Measurements from ENCODE around the gene ST3GAL4. TPM values are rescaled to one million over a fixed set of nuclear protein-coding genes. Genes with fewer than 3 reads are reported as not detected.
A peak's percentile ranks its signal among the peaks of the same experiment; 100 is the strongest.
"Not testable (repeated sequence)": the region's sequence is repeated elsewhere in the genome, so short reads cannot be mapped to it uniquely, and the experiment has no call there.

Gene ST3GAL4
- total RNA-seq, 1 experiment from 2014 or later, result 39.6 TPM

GRCh38 chr11:126346586-126346940 is 8.9 kb upstream of the ST3GAL4 start:
- no peak overlapping the region for H3K27ac ChIP-seq
- H3K9me3 ChIP-seq (replicated peaks), result no peaks in the 10 kb centered on the region
- no peaks in the 10 kb centered on the region for H3K27me3 ChIP-seq
- no peak overlapping the region for H3K4me3 ChIP-seq
- peaks cover 11% of the 10 kb centered on the region for H3K4me1 ChIP-seq
- DNase-seq, result no peak
- H3K36me3 ChIP-seq, result peaks cover 4% of the 10 kb centered on the region; the same call in 1 of the 2 replicates

- H3K27ac ChIP-seq; H3K9me3 ChIP-seq (replicated peaks); H3K36me3 ChIP-seq; H3K4me3 ChIP-seq; H3K4me1 ChIP-seq; H3K27me3 ChIP-seq; DNase-seq: not testable (repeated sequence)
These were observed 8.5 kb upstream of the ST3GAL4 start for GRCh38 chr11:126346946-126347345.

- peaks cover 4% of the 10 kb centered on the region; the same call in 1 of the 2 replicates for H3K36me3 ChIP-seq
- no peak overlapping the region for H3K27ac ChIP-seq
- no peaks in the 10 kb centered on the region for H3K9me3 ChIP-seq (replicated peaks)
- no peak for DNase-seq
- no peaks in the 10 kb centered on the region for H3K27me3 ChIP-seq
- H3K4me1 ChIP-seq, result no peaks in the 10 kb centered on the region
- H3K4me3 ChIP-seq, result no peak overlapping the region
These were observed 7.5 kb upstream of the ST3GAL4 start for GRCh38 chr11:126347751-126348668.

DNA sequence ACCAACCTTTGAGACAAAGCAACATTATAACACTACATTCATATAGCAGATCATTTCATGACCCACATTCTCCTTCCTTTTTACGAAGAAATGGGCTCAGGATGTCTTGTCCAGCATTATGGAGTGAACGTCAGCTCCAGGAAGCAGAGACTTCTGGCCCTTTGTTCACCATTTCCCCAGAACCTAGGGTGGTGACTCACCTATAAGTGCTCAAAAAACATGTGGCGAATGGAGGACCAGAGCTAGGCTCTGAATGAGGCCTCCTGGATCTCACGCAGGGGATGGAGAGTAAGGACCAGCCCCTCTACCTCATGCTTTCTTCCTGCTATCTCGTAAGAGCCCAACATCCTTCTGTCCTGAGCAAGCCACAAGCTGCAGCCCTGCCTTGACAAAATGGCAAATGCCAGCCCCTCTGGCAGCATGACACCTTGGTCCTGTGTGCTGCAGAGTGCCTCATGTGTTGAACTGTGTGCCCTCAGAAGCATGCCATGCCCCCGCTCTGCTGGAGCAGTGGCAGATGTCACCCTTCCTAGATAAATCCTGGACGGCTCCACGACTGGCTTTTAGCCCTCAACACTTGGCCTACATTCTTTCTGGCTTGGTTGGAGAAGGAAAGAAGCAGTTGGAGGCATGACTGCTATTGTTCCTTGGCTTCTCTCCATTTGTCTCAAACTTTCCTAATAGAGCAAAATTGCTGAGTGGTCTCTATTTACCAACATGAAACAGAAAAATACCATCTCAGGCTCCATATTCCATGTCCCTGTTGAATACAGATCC is 6.5 kb upstream of the ST3GAL4 start:
- H3K36me3 ChIP-seq, result peaks cover 4% of the 10 kb centered on the region; the same call in 1 of the 2 replicates
- no peaks in the 10 kb centered on the region for H3K27me3 ChIP-seq
- no peak for DNase-seq
- H3K9me3 ChIP-seq (replicated peaks), result no peaks in the 10 kb centered on the region
- no peaks in the 10 kb centered on the region for H3K4me1 ChIP-seq
- H3K27ac ChIP-seq, result no peak overlapping the region
- no peak overlapping the region for H3K4me3 ChIP-seq

- no peaks in the 10 kb centered on the region for H3K27me3 ChIP-seq
- no peak for DNase-seq
- no peak overlapping the region for H3K27ac ChIP-seq
- no peak overlapping the region for H3K4me3 ChIP-seq
- no peaks in the 10 kb centered on the region for H3K4me1 ChIP-seq
- peaks cover 4% of the 10 kb centered on the region; the same call in 1 of the 2 replicates for H3K36me3 ChIP-seq
- no peaks in the 10 kb centered on the region for H3K9me3 ChIP-seq (replicated peaks)
These were observed 4.7 kb upstream of the ST3GAL4 start for GRCh38 chr11:126350836-126351235.

DNA sequence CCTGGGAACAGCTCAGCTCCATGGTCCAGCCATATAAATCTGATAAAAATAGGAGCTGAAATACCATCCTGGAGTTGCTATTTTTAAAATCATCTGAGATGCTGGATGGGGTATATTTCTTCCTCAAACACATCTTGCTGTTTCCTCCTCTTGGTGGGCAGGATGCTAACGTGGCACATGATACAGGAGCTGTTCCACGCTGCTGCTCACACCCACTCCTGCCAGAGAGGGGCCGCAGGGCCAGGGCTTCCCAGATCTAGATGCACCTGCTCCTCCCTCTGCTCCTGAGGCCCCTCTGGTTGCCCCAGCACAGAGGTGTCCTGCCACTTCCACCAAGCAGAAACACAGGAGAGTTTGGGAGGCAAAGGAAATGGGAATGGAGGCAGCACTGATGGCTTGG is 3.3 kb upstream of the ST3GAL4 start:
- no peaks in the 10 kb centered on the region for H3K9me3 ChIP-seq (replicated peaks)
- H3K36me3 ChIP-seq, result peaks cover 4% of the 10 kb centered on the region; the same call in 1 of the 2 replicates
- no peak overlapping the region for H3K27ac ChIP-seq
- peaks cover 3% of the 10 kb centered on the region; the same call in 1 of the 2 replicates for H3K4me1 ChIP-seq
- DNase-seq, result no peak
- H3K4me3 ChIP-seq, result no peak overlapping the region
- no peaks in the 10 kb centered on the region for H3K27me3 ChIP-seq

DNA sequence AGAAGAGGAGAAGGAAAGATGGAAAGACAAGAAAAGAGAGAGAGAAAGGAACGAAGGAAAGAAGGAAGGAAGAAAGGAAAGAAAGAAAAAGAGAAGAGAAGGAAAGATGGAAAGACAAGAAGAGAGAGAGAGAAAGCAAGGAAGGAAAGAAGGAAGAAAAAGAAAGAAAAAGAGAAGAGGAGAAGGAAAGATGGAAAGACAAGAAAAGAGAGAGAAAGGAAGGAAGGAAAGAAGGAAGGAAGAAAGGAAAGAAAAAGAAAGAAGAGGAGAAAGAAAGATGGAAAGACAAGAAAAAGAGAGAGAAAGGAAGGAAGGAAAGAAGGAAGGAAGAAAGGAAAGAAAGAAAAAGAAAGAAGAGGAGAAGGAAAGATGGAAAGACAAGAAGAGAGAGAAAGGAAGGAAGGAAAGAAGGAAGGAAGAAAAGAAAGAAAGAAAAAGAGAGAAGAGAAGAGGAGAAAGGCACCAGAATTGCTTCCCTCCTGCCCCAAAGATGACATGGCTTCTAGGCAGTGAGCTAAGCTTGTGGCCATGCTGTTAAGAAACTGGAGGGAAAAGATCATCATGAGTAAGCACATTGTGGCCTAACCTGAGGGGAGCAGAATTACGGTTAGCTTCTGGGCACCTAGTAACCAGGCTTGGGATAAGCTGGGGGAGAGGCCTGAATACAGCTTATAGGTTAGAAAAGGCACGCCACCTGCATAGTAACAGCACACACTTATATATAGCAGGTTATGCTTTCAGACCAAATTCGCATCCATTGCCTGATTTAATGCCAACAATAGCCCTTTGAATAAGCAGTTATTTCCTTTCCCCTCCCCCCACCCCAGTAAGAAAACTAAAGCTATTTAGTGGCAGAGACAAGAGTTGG is 2.3 kb upstream of the ST3GAL4 start:
- H3K27ac ChIP-seq, result no peak overlapping the region
- no peak overlapping the region for H3K4me3 ChIP-seq
- no peaks in the 10 kb centered on the region for H3K9me3 ChIP-seq (replicated peaks)
- DNase-seq, result no peak
- peaks cover 3% of the 10 kb centered on the region; the same call in 1 of the 2 replicates for H3K4me1 ChIP-seq
- H3K27me3 ChIP-seq, result no peaks in the 10 kb centered on the region
- H3K36me3 ChIP-seq, result peaks cover 4% of the 10 kb centered on the region; the same call in 1 of the 2 replicates

DNA sequence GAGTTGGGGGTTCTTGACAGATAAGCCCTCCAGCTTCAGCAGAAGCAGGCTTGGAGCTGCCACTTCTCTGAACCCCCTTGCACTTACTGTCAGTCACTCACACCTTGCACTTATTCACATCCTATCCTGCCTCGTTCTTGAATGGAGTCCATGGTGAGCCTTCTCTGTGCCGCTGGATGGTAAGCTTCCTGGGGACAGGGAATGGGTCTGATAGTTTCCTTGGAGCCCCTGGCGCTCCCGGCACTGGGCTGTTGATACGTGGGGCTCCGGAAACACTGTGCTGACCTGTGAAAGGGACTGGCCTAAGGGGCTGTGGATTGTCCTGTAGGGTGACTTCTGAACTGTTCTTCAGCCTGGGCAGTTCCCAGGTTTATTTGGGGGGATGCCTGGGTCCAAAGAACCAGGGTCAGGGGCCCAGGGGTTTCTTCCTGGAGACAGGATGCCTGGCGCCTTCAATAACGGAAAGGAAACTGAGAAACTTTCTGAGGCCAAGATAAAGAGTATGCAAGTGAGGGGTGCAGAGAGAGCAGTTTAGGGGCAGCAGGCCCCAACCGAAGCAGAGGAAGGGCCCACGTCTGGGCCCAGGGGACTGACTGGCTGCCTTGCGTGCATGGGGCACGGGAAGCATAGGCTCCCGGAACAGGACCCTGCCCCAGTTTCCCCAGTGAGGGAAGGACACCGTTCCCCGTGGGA is 709 bp upstream of the ST3GAL4 start:
- Histone ChIP-seq H3K4me3 (peak overlapping the region; percentile 95), H3K4me1 (peaks cover 3% of the 10 kb centered on the region; the same call in 1 of the 2 replicates), H3K9me3 (replicated peaks) (no peaks in the 10 kb centered on the region), H3K27ac (peak overlapping the region; percentile 96), H3K36me3 (peaks cover 4% of the 10 kb centered on the region; the same call in 1 of the 2 replicates), H3K27me3 (no peaks in the 10 kb centered on the region)
- DNase-seq, result no peak

GRCh38 chr11:126355926-126356897 is 726 bp downstream of the ST3GAL4 start:
- H3K36me3 ChIP-seq, result no peaks in the 10 kb centered on the region
- H3K27ac ChIP-seq, result peak overlapping the region; percentile 64
- peaks cover 3% of the 10 kb centered on the region; the same call in 1 of the 2 replicates for H3K4me1 ChIP-seq
- no peaks in the 10 kb centered on the region for H3K9me3 ChIP-seq (replicated peaks)
- H3K4me3 ChIP-seq, result peak overlapping the region; percentile 95
- no peaks in the 10 kb centered on the region for H3K27me3 ChIP-seq
- peak; percentile 35 to 47 for DNase-seq

- peak overlapping the region; percentile 95; the same call in 1 of the 2 replicates for H3K4me3 ChIP-seq
- H3K4me1 ChIP-seq, result peaks cover 3% of the 10 kb centered on the region; the same call in 1 of the 2 replicates
- no peaks in the 10 kb centered on the region for H3K27me3 ChIP-seq
- no peaks in the 10 kb centered on the region for H3K36me3 ChIP-seq
- no peak overlapping the region; the same call in 1 of the 2 replicates for H3K27ac ChIP-seq
- H3K9me3 ChIP-seq (replicated peaks), result no peaks in the 10 kb centered on the region
- DNase-seq, result no peak
These were observed 1.8 kb downstream of the ST3GAL4 start for GRCh38 chr11:126357055-126357962.

DNA sequence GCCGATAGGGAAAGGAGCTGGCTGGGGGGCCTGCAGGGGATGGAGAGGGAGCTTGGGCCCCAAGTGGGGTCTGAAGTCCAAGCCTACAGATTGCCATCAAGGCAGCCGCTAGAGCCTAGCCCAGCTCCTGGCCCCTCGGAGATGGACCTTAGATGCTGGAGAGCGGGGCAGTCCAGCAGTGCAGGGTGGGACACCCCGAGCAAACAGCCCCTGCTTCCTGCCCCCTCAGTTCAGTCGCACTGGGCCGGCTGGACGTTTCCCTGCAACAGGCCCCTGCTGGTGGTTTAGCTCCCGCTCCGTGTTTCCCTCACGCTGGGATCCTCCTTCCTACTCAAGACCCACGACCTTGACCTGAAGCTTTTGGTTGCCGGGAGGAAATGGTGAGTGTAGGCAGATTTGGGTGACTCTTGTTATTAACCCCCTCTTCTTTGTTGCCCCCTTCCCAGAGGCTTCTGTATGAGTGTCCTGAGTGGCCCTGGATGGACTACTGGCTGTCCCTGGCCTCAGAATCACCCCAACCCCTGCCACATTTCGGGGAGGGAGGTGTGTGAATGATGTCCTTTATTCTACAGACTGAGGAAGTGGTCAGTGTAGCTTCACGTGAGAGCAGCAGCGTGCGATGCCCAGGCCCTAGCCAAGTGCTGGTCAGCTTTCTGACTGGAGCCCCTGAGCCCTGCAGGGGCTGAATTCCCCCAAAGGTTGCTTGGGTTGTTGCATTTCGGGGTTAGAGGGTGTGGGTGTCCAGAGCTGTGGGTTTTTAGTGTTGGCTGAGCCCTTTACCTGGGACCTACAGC is 2.7 kb downstream of the ST3GAL4 start:
- H3K9me3 ChIP-seq (replicated peaks), result no peaks in the 10 kb centered on the region
- H3K4me3 ChIP-seq, result no peak overlapping the region
- DNase-seq, result no peak
- H3K36me3 ChIP-seq, result no peaks in the 10 kb centered on the region
- H3K4me1 ChIP-seq, result peaks cover 3% of the 10 kb centered on the region; the same call in 1 of the 2 replicates
- no peaks in the 10 kb centered on the region for H3K27me3 ChIP-seq
- no peak overlapping the region for H3K27ac ChIP-seq

Measured in SJCRH30 (cell line).